HG03139 (cell line): ENCODE data around the gene AGPAT4.
"Not testable (repeated sequence)": the region's sequence is repeated elsewhere in the genome, so short reads cannot be mapped to it uniquely, and the experiment has no call there.

Source experiments
- ATAC-seq: cut with Tn5 transposase; IDR thresholded peaks from one replicate; pipeline ENCODE4 v1.9.1; 2021; ENCODE audit not compliant: unreplicated experiment

Gene AGPAT4

GRCh38 chr6:161230339-161230738 is 43.5 kb downstream of the AGPAT4 start:
- ATAC-seq = no peak

DNA sequence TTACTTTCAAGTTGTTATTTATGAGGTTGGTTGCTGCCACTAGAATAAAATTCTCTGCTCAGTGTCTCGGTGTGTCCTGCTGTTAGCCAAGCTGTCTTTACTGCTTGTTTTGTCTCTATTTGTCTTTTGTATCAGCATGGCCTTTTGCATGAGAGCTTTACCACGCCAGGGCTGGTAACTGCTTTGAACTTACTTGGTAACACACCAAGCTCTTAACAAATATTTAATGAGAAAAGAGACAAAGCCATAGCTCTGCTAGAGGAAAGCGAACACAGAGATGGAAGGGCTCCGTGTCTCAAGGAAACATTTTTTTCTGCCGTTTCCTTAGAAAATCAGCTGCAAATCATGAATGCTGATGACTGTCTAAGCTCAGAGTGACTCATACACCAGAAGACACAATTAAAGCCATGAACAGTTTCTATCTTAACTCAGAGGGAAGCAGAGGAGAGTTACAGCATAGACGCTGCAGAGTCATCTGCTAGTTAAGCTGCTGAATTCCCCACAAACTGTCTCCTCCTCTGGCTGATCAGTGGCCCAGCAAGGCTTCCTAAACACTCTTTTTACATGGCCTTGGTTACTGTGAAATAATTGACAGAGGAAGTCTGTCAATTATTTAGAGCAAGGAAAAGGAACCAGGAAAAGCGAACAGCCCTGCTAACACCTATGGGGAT is 44.8 kb downstream of the AGPAT4 start:
- ATAC-seq = peak; percentile 31

DNA sequence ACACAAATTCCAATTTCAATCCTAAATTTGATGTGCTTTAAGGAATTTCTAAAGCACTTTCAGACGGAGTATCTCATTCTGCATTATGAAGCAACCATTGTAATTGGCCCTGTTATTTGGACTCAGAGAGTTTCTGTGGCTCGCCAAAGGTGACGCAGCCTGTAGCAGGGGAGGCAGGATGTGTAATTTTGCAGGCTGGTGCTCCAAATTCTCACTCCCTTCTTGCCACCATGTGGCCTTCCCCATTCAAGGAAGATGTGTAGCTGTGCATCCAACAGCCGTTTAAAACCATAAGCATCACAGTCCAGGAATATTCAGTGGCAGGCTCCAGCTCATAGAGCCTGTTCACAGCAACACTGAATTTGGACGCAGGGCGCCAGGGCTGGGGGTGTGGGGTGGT is 45.8 kb downstream of the AGPAT4 start:
- no peak for ATAC-seq

DNA sequence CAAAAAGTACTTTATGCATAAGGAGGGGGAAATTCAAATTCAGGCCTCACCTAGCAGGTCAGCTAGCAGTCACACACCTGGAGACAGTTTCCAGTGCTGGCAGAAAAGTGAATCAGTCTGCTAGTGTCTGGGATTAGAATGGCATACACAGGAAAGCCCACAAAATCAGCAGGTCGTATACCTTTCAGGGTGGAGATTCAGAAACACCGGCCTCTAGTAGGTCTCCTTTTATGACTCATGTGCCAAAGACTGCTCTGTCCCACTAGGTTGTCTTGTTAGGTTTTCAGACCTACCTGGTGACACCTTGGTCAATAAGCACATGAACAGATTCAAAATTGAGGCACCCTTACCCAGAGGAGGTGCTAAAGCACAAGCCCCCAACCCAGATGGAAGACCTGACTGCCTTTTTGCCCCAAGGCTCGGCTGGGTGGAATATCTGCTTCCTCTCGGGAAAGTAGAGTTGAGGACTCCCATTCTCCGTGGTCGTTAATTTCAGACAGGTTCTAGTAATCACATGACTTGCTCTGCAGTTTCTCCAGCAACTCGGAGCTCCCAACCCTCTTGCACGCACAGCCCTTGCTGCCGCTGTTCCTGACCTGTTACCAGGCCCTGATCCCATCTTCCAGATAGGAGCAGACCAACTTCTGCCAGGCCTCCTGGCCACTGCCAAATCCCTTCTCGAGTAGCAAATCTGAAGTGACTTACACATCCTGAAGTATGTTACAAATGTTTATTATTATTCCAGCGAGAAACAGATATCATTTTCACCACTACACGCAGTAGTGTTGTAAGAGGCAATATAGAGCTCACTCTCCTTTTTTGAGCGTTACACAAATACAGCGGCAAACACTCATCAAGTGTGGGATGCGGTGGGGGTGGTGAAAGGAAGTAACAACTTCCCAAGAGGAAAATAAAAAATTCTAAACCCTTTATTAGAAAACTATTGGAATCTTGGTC is 46.6 kb downstream of the AGPAT4 start:
- no peak for ATAC-seq

- peak; percentile 44 for ATAC-seq
Observed at GRCh38 chr6:161226009-161226964, 47.6 kb downstream of the AGPAT4 start.

- ATAC-seq = no peak
Observed at GRCh38 chr6:161225681-161226008, 48.2 kb downstream of the AGPAT4 start.

- not testable (repeated sequence) for ATAC-seq
Observed at GRCh38 chr6:161224951-161225680, 48.7 kb downstream of the AGPAT4 start.

DNA sequence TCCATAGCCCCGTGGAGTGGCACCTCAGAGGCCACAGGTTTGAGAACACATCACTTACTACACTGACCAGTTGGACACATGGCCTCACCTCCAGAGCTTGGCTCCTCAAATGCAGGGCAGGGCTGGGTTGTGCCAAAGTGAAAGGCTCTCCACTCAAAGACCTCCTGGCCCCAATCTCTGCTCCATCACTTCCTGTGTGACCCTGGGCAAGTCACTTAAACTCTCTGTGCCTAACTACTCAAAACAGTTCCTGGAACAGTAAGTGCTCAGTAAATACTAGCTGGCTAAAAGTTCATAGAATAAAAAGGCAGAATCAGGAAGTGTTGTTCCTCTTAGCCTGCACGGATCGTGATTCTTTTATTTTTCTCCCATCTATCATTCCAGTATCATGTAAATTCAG is 50.2 kb downstream of the AGPAT4 start:
- ATAC-seq = no peak

- no peak for ATAC-seq
Observed at GRCh38 chr6:161222706-161223234, 51.1 kb downstream of the AGPAT4 start.

DNA sequence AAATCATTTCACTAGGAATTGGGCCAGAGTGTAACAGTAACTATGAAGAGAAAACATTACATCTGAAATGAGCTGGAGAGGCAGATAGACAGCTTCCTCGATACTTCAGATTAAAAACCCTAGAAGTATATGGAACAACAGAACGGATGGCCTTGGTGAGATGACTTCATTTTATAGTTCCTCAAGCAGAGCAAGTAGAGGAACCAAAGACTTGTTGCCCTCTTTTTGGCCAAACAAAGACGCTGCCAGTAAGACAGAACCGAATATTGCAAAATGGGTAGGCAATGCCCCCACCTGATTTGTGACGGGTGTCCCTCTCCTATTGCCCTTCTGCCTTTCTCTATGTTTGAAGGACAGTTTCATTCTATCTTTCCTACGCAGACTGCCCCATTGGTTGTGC is 53.5 kb downstream of the AGPAT4 start:
- ATAC-seq = no peak

DNA sequence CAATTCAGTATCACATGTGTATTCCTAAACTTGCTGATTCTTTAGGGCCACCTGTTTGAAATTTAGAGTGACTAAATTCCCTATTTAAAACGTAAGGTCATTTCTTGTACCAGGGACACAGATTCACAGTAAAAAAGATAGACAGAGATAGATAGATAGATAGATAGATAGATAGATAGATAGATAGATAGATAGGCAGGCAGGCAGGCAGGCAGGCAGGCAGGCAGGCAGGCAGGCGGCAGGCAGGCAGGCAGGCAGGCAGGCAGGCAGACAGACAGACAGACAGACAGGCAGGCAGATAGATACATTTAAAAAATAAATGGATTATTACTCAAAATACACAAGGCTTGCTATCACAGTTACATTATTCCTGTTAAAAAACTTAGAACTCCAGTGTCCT is 54.2 kb downstream of the AGPAT4 start:
- ATAC-seq = no peak

DNA sequence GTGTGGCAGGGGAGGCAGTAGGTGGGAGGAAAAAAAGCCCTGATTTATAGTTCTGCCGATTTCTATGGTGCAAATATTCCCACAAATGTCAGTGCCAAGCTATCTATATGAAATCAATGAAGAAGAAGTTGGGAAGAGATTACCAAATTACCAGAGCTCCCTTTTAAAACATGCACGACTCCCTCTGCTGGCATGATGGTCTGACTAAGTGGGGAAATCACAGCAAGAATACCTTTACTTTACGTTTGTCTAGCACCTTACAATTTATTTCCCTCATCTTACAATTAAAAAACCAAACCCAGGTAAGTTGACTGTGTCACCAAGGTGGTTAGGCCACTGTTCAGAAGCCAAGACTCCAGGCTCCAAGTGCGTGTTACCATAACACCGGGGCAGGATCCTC is 55.6 kb downstream of the AGPAT4 start:
- no peak for ATAC-seq

DNA sequence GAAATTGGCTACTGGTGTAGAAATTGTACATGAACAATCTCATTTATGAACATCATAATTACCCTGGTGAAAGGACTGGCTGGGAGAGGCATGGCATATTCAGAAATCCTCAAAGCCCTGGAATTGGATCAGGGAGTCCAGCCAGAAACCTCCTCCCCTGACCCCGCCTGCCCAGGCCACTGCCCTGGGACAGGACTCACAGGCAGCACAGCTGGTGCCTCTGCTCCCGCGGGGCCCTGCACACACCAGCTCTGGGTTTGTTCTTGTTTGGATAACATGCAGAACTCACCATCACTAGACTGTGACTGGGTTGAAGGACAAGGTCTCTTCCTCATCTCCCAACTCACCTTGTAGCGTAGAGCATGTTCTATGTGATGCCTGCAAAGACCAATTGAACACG is 56.2 kb downstream of the AGPAT4 start:
- ATAC-seq = no peak

- no peak for ATAC-seq
Observed at GRCh38 chr6:161216616-161217205, 57.1 kb downstream of the AGPAT4 start.

DNA sequence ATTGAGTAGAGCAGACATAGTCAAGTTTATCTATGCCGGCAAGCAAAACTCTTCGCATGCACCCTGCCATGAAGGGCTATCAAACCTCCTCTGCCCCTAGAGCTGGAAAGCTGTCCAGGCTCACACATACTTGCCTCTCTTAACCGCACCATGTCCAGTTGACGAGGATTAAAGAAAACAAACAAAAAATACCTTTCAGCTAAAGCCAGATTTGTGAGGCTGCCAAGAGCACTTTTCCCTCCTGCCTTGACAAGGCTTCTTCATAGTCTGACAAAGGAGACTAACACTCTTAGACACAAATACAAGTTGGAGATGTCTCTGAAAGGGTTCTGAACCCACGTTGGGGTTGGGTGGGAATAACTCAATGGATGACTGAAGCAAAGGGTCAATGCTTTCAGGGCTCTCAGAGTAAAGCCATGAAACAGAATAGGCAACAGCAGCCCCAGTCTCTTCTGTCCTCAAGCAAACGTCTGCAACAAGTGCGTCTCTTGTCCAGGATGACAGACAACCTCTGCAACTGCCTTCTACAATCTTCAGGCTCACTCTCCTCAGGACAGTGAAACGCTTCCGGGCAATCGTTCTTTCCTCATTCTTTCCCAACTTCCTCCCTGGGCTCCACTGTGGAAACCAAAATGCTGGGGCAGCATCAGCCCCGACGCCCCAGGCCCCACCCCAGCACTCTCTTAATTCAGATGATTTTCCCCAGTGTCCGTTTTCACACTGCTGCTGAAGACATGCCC is 57.8 kb downstream of the AGPAT4 start:
- ATAC-seq = no peak

DNA sequence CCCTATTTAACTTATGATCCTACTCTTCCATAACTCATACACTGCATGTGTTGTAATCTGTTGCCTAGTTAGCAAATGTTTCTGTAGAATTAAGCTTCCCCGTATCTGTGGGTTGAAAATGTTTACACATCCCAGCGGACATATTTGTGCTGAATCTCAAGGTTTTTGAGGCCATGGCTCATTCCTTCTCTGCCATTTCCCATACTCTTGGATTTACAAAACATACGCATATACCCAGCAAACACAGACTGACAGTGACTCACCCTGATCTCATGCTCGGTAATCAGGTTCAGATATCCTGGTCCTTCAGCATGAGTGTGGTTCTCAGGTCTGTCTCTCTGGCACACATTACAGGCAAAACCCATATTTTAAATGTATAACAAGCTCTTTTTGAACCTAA is 58.7 kb downstream of the AGPAT4 start:
- ATAC-seq = no peak

- ATAC-seq = no peak
Observed at GRCh38 chr6:161214722-161215121, 59.1 kb downstream of the AGPAT4 start.

- ATAC-seq = no peak
Observed at GRCh38 chr6:161212902-161213301, 61.0 kb downstream of the AGPAT4 start.

GRCh38 chr6:161211380-161212035 is 62.4 kb downstream of the AGPAT4 start:
- no peak for ATAC-seq
